Measurements from ENCODE around the gene NME8. TPM values are rescaled to one million over a fixed set of nuclear protein-coding genes. Genes with fewer than 3 reads are reported as not detected.

The NME8 gene
- total RNA-seq, 4 donors from 2014 or later: not detected

GRCh38 chr7:37817591-37817960 lies 30.8 kb upstream of the NME8 start:
- Histone ChIP-seq H3K27ac (no peak overlapping the region), H3K36me3 (no peaks in the 10 kb centered on the region), H3K9me3 (no peaks in the 10 kb centered on the region), H3K27me3 (no peaks in the 10 kb centered on the region), H3K4me3 (no peak overlapping the region), H3K4me1 (no peaks in the 10 kb centered on the region)
- DNase-seq: no peak
- TF ChIP-seq POLR2A (IDR thresholded peaks at IDR 0.05) (no peak), CTCF (IDR thresholded peaks at IDR 0.05) (no peak)
- intact Hi-C loops (cut with DNase I; ENCODE audit: low total_unique reads): no loop called here

- Histone ChIP-seq H3K4me3 (no peak overlapping the region), H3K9me3 (no peaks in the 10 kb centered on the region), H3K4me1 (no peaks in the 10 kb centered on the region), H3K27me3 (no peaks in the 10 kb centered on the region), H3K27ac (no peak overlapping the region), H3K36me3 (no peaks in the 10 kb centered on the region)
- TF ChIP-seq CTCF (IDR thresholded peaks at IDR 0.05) (no peak), POLR2A (IDR thresholded peaks at IDR 0.05) (no peak)
- intact Hi-C loops (cut with DNase I; ENCODE audit: low total_unique reads): no loop called here
- DNase-seq: no peak
These were observed 30.2 kb upstream of the NME8 start for GRCh38 chr7:37817996-37818720.

- no peak overlapping the region for H3K4me3 ChIP-seq
- no peak for DNase-seq
- no peaks in the 10 kb centered on the region for H3K27me3 ChIP-seq
- H3K36me3 ChIP-seq: no peaks in the 10 kb centered on the region
- TF ChIP-seq CTCF (IDR thresholded peaks at IDR 0.05): no peak
- no peak for TF ChIP-seq POLR2A (IDR thresholded peaks at IDR 0.05)
- no peaks in the 10 kb centered on the region for H3K4me1 ChIP-seq
- intact Hi-C loops (cut with DNase I; ENCODE audit: low total_unique reads): no loop called here
- H3K9me3 ChIP-seq: no peaks in the 10 kb centered on the region
- H3K27ac ChIP-seq: no peak overlapping the region
These were observed 27.5 kb upstream of the NME8 start for GRCh38 chr7:37820708-37821468.

- H3K27ac ChIP-seq: no peak overlapping the region
- intact Hi-C loops (cut with DNase I; ENCODE audit: low total_unique reads): no loop called here
- no peaks in the 10 kb centered on the region for H3K4me1 ChIP-seq
- H3K4me3 ChIP-seq: no peak overlapping the region
- no peak for DNase-seq
- TF ChIP-seq POLR2A (IDR thresholded peaks at IDR 0.05): no peak
- no peak for TF ChIP-seq CTCF (IDR thresholded peaks at IDR 0.05)
- no peaks in the 10 kb centered on the region for H3K36me3 ChIP-seq
- H3K27me3 ChIP-seq: no peaks in the 10 kb centered on the region
- no peaks in the 10 kb centered on the region for H3K9me3 ChIP-seq
These were observed 25.5 kb upstream of the NME8 start for GRCh38 chr7:37822946-37823345.

- DNase-seq: no peak
- no peak for TF ChIP-seq POLR2A (IDR thresholded peaks at IDR 0.05)
- no peak for TF ChIP-seq CTCF (IDR thresholded peaks at IDR 0.05)
- Histone ChIP-seq H3K27me3 (no peaks in the 10 kb centered on the region), H3K36me3 (no peaks in the 10 kb centered on the region), H3K4me1 (no peaks in the 10 kb centered on the region), H3K27ac (no peak overlapping the region), H3K4me3 (no peak overlapping the region), H3K9me3 (no peaks in the 10 kb centered on the region)
- intact Hi-C loops (cut with DNase I; ENCODE audit: low total_unique reads): no loop called here
These were observed 24.8 kb upstream of the NME8 start for GRCh38 chr7:37823557-37823956.

Measured in uterus (tissue), 4 donors.